ENCODE data around the gene C20orf141.

- no peak for TF ChIP-seq CTCF (IDR thresholded peaks at IDR 0.05)
- no peak for TF ChIP-seq ZFX (IDR thresholded peaks at IDR 0.05; ENCODE audit: borderline replicate concordance)
Observed at GRCh38 chr20:2820084-2820895, 5.5 kb downstream of the C20orf141 start.

All from 22Rv1 (cell line).